Kidney tubule cell (primary cell): ENCODE results near the gene ASS1.
"Not testable (repeated sequence)": the region's sequence is repeated elsewhere in the genome, so short reads cannot be mapped to it uniquely, and the experiment has no call there.

Experiments
- DNase-seq: peaks from one replicate; pipeline ENCODE4 v3.0.0-alpha.2; 2018; ENCODE audit warnings: low spot score

Gene ASS1

DNA sequence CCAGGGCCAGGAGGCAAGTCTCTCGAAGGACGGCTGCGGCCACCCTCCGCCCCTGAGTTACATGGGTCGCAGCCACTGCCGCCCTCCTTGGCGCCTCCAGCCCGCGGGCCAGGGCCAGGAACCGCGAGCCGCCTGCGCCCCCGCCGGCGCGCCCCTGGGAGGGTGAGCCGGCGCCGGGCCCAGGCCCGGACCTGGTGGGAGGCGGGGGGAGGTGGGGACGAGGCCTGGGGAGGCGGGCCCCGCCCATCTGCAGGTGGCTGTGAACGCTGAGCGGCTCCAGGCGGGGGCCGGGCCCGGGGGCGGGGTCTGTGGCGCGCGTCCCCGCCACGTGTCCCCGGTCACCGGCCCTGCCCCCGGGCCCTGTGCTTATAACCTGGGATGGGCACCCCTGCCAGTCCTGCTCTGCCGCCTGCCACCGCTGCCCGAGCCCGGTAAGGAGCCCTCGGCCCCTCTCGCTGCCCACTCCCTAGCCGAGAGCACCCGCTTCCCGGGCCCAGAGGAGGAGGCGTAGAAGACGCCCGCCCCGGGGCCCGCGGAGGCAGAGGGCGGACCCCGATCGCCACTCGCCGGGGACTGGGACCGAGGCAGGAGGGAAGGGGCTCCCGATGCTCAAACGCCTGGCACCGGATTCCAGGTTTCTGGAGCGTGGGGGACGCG is at the start of gene ASS1:
Gene ASS1 (plus strand): TSS at position 397 of the 657 bp plus-strand sequence. CDS start 7,268 bp downstream, outside the sequence.
- DNase-seq = peak; percentile 58

DNA sequence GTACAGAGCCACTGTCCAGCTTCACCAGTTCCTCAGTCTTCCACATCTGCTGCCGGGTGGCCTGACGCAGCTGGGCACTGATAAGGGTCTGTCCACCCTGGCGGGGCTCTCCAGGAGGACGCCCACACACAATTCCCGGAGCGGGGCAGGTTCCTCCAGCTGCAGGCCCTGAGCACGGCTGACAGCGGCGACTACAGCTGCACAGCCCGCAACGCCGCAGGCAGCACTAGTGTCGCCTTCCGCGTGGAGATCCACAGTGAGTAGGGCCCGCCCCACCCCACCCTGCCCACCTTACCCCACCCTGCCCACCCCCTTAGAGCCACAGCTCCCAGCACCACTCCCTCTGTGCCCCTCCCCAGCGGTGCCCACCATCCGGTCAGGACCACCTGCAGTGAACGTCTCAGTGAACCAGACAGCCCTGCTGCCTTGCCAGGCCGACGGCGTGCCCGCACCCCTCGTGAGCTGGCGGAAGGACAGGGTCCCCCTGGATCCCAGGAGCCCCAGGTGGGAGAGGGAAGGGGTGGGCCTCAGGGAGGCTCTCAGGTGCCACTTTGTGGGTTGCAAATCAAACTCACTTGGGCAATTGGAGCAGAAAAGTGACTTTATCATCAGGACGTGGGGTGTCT is 48.8 kb upstream of the ASS1 start:
- no peak for DNase-seq

GRCh38 chr9:130396581-130396980 is 48.2 kb upstream of the ASS1 start:
- no peak for DNase-seq

DNA sequence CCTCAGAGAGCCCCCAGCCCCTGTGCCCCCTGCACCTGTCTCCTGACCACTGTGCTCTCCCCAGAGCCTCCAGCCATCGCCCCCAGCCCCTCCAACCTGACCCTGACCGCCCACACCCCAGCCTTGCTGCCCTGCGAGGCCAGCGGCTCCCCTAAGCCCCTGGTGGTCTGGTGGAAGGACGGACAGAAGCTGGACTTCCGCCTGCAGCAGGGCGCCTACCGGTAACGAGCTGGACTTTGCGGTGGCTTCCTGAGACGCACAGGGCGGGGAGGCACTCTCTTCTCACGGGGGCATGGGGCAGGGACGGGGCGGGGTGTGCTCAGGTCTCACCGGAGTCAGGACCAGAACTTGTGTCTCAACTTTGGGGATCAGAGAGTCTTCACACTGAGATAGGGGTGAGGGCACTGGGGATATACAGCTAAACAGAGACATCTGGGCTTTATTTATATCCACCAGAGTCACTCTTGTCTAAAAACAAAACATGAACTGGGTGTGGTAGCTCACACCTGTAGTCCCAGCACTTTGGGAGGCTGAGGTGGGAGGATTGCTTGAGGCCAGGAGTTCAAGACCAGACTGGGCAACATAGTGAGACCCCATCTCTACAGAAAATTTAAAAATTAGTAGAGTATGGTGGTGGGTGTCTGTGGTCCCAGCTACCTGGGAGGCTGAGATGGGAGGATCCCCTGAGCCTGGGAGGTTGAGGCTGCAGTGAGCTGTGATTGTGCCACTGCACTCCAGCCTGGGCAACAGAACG is 46.1 kb upstream of the ASS1 start:
- no peak for DNase-seq

DNA sequence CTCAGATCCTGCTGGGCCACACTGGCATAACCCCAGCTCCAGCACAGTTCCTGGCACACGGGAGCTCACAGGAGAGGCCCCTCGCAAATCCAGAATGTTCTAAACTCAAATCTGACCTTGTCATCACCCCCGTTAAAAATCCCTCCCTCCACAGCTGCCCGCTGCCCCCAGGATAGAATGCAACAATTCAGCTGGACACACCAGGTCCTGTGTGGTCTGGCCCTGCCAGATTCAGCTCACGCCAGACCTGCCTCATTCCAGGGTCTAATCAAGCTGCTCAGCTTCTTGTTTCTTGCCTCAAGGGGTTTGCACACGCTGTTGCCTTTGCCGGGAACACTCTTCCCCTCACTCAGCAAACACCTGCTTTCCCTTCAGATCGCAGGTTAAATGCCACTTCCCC is 45.0 kb upstream of the ASS1 start:
- DNase-seq = no peak

- no peak for DNase-seq
Observed at GRCh38 chr9:130400870-130401269, 43.9 kb upstream of the ASS1 start.

GRCh38 chr9:130401742-130402141 is 43.0 kb upstream of the ASS1 start:
- not testable (repeated sequence) for DNase-seq

DNA sequence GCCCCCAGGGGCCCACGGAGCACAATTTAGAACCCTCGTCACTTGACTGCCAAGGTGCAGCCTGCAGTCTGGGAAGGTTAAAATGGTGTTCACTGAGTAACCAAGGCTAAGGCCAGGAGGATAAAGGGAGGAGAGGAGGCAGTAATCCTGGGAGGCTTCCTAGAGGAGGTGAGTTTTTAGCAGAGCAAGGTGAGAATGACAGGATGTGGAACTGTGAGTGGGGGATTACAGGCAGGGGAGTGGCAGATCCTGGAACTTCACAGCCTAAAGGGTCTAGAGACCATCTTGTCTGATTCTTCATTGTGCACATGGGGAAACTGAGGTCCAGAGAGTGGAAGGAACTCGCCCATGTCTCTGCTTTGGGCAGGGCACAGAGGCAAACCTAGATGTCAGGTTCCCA is 42.5 kb upstream of the ASS1 start:
- no peak for DNase-seq

DNA sequence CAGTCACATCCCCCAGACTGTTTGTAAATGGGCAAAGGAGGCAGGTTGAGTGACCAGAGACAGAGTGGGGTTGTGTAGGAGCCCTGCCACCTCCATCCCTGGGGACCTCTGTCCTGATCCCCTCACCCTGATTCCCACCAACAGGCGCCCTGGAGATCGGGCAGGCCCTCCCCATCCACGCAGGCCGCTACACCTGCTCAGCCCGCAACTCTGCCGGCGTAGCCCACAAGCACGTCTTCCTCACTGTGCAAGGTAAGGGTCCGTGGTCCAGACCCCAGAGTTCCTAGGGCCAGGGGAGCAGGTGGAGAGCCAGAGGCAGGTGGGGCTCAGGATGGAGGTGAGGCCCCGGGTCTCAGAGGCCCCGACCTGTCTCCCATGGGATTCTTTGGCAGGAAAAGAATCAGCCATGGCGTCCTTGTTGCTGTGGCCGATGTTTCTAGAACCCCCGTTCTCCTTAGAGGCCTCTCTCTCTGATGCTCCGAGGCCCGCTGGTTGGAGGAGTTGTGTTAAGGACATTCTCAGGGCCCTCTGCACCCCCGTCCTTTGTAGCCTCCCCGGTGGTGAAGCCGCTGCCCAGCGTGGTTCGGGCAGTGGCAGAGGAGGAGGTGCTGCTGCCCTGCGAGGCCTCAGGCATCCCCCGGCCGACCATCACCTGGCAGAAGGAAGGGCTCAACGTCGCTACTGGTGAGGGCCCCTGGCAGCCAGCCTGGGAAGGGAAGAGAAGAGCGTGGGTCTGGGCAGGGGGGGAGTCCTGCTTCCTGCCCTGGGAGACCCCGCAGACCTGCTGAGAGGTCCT is 41.9 kb upstream of the ASS1 start:
- no peak for DNase-seq

DNA sequence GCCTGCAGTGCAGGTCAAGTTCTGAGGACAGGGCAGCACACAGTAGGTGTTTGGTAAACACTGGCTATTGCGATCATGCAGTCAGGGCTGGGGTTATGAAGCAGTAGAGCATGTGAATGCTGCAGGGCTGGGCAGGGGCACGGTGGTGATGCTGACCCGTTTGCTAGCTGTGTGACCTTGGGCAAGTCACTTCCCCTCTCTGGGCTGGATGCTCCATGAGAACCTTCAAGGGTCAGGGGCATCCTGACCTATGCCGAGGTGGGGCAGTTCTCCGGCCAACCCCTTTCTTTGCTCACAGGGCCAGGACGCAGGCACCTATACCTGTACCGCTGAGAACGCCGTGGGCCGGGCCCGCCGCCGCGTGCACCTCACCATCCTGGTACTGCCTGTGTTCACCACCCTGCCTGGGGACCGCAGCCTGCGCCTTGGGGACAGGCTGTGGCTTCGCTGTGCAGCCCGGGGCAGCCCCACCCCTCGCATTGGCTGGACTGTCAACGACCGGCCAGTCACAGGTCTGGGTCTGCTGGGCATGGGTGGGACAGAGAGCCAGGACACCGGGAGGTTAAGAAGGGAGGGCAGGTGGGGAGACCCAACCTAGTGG is 39.0 kb upstream of the ASS1 start:
- no peak for DNase-seq

- peak; percentile 22 for DNase-seq
Observed at GRCh38 chr9:130406278-130406895, 38.4 kb upstream of the ASS1 start.

DNA sequence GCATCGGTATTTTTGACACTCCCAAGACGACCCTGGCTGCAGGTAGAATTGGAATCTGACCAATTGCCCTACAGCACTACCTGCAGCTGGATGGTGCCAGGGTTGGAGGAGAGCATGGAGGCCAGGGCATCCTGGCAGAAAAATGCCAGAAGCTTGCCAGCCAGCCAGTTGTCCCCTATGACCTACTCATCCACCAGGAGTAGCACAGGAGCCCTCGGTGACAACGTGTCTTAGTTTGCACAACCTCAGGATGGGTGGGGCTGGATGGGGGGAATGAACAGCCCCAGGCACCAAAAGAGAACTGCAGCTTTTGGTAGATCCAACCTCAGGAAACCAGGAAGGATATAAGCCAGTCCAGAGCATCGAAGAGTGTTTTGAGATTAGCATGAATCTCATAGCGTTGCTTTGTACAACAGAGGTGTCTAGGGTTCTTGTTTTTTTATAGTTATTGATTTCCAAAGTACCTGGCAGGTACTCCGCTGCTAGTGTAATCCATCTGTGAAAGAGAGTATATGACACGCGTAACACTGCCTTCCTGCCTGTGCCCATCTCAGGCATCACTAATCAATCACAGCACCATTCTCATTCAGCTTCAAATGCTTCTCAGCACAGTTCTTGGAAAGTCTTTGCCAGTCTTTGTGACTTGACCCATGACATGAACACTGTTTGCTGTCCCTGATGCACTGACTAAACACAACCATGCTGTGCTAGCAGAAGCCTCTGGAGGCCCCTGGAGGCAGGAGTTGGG is 36.7 kb upstream of the ASS1 start:
- no peak for DNase-seq

DNA sequence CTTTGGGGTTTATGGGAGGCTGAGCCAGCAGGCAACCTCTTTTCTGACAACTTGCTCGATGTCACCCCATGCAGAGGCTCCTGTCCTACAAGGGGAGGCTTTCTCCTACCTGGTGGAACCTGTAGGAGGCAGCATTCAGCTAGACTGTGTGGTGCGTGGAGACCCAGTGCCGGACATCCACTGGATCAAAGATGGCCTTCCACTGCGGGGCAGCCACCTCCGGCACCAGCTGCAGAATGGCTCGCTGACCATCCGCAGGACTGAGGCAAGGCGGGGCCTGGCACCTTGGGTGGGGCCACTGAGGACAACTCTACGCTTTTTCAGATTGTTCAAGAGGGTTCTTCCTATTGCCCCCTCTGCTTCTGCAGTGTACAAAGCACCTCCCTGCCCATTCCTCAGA is 36.1 kb upstream of the ASS1 start:
- no peak for DNase-seq

DNA sequence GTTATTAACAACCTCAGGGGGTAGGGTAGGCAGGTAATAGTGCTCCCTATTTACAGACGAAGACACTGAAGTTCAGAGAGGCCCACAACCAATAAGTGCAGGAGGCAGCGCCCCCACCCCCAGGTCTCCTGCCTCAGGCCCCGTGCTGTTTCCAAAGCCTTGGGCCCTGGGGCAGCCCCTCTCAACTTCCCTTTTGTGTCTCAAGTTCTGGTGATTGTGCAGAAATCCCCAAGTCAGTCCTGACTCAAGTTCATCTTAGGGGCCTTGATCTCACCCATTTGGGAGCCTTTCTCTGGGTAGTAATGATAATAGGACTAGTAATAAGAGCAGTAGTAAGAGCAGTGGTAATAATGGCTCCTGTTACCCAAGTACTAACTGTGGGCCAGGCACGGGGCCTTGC is 35.5 kb upstream of the ASS1 start:
- no peak for DNase-seq

GRCh38 chr9:130410443-130410842 is 34.3 kb upstream of the ASS1 start:
- no peak for DNase-seq

DNA sequence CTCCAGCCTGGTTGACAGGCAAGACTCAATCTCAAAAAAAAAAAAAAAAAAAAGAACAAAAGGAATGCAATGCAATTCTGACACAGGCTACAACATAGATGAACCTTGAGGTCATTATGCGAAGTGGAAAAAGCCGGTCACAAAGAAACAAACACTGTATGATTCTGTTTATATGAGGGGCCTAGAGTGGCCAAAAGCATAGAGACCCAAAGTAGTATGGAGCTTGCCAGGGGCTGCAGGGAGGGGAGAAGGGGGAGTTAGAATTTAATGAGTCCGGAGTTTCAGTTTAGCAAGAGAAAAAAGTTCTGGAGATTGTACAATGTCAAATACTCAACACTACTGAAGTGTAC is 33.2 kb upstream of the ASS1 start:
- no peak for DNase-seq

GRCh38 chr9:130414081-130414731 is 30.6 kb upstream of the ASS1 start:
- no peak for DNase-seq

GRCh38 chr9:130414910-130415746 is 29.6 kb upstream of the ASS1 start:
- DNase-seq = peak; percentile 16

DNA sequence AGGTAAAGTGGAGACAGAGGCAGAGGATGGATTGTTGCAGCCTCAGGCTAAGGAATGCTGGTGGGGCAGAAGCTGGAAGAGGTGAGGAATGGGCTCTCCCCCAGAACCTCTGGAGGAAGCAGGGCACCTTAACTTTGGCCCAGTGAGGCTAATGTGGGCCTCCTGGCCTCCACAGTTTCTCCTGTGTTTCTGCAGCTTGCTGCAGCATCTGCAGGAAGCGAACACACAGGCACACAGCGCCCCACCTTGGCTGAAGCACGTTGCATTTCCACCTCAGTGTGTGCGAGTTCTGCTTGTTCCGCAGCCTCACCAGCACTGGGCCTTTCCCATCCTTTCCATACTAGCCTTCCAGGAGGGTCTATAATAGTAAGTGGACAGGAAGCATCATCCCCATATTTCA is 27.2 kb upstream of the ASS1 start:
- no peak for DNase-seq

GRCh38 chr9:130418776-130419175 is 26.0 kb upstream of the ASS1 start:
- no peak for DNase-seq
